Uterus (tissue), 4 donors: Measurements from ENCODE around the gene ETHE1. TPM values are rescaled to one million over a fixed set of nuclear protein-coding genes. Genes with fewer than 3 reads are reported as not detected.

Experiments
- DNase-seq, 2 donors: peaks; one replicate each; pipeline ENCODE4 v3.0.0-alpha.2; 2019 to 2020
- H3K27ac ChIP-seq, 2 donors: fragments of 200-600 bp; sonication (generic); 1 replicate in 1 of 2; 2 replicates in 1 of 2; pipeline ENCODE4 v1.5.1; 2016 to 2018
- H3K27me3 ChIP-seq, 2 donors: fragments of 200-600 bp; sonication (generic); one replicate each; pipeline ENCODE4 v1.5.1; 2018 to 2019; ENCODE audit warnings: control low read depth in 1 of 2
- H3K36me3 ChIP-seq, 2 donors: fragments of 200-600 bp; sonication (generic); one replicate each; pipeline ENCODE4 v1.5.1; 2019; ENCODE audit warnings: control low read depth in 1 of 2
- H3K4me1 ChIP-seq, 2 donors: fragments of 200-600 bp; sonication (generic); one replicate each; pipeline ENCODE4 v1.5.1; 2018 to 2019; ENCODE audit warnings: control low read depth in 1 of 2
- H3K4me3 ChIP-seq, 2 donors: fragments of 200-600 bp; sonication (generic); 1 replicate in 1 of 2; 2 replicates in 1 of 2; pipeline ENCODE4 v1.5.1; 2018 to 2019; ENCODE audit warnings: mild to moderate bottlenecking in 1 of 2
- H3K9me3 ChIP-seq, 2 donors: fragments of 200-600 bp; sonication (generic); one replicate each; pipeline ENCODE4 v1.5.1; 2019; ENCODE audit warnings: control low read depth in 1 of 2
- CTCF ChIP-seq, 4 experiments: fragments of 200-600 bp in 2 of 4; fragments of 450-650 bp in 2 of 4; sonication (generic) in 2 of 4; IDR thresholded peaks; one replicate each; pipeline ENCODE4 v1.5.1; 2016 to 2019; ENCODE audit warnings: antibody characterized with exemption in 4 of 4, mild to moderate bottlenecking in 2 of 4, moderate library complexity in 1 of 4
- POLR2A ChIP-seq, 2 donors: fragments of 450-650 bp; IDR thresholded peaks; one replicate each; pipeline ENCODE4 v1.6.1; 2016; ENCODE audit warnings: antibody characterized with exemption in 2 of 2, mild to moderate bottlenecking in 1 of 2, moderate library complexity in 1 of 2
- intact Hi-C: fragments of 100-400 bp; cut with DNase I; formaldehyde crosslinking; loops from one replicate; pipeline ENCODE4 v1.15.1; 2023; ENCODE audit warnings: low total_unique reads
- total RNA-seq, 4 donors: library from RNA; depleted of rRNA in 3 of 4; stranded (reverse); fragments of >200 nt in 3 of 4; gene quantifications; one replicate each; pipeline versions ENCODE4 v1.1.0 to v1.2.4, GENCODE V29; 2014 to 2023
- donor health status: DM: yes; HTN: yes; CAD: no.

ETHE1 gene
- 10 to 100 TPM in 2 of 4 donors, 1 to 10 TPM in 1, under 1 TPM in 1; 0.77 to 29.0 (median 12.5) TPM for total RNA-seq

GRCh38 chr19:43526884-43527859 lies at the start of gene ETHE1:
Gene ETHE1, minus strand, starts transcription at chr19:43527201. Its CDS starts 24 bp downstream, at chr19:43527177.
- H3K27ac ChIP-seq: peak within 1 kb of the TSS; percentile 82 to 84
- intact Hi-C loops: no loop called here
- DNase-seq: peak; percentile 76 to 83
- H3K4me1 ChIP-seq: no peaks in the 10 kb centered on the region
- peak within 1 kb of the TSS; percentile 68 to 90 for H3K4me3 ChIP-seq
- peak; percentile 23 to 77 for TF ChIP-seq POLR2A (IDR thresholded peaks at IDR 0.05)
- peak in 2 of 4 experiments; percentile 10 to 20 for TF ChIP-seq CTCF (IDR thresholded peaks at IDR 0.05)
- H3K9me3 ChIP-seq: no peaks in the 10 kb centered on the region
- H3K27me3 ChIP-seq: no peaks in the 10 kb centered on the region
- H3K36me3 ChIP-seq: no peaks in the 10 kb centered on the region

- Histone ChIP-seq H3K36me3 (no peaks in the 10 kb centered on the region), H3K4me1 (peaks cover 0 to 8% of the 10 kb centered on the region in 2 donors), H3K27me3 (no peaks in the 10 kb centered on the region), H3K9me3 (no peaks in the 10 kb centered on the region), H3K4me3 (peak overlapping the region; percentile 79 to 95), H3K27ac (peak overlapping the region; percentile 79 to 85)
- intact Hi-C loops: loop anchor here (5.0 kb wide), 1 partner anchor 91 kb away; no protein-coding TSS in a partner anchor
- DNase-seq: no peak
- TF ChIP-seq POLR2A (IDR thresholded peaks at IDR 0.05) (no peak), CTCF (IDR thresholded peaks at IDR 0.05) (no peak)
Measured at GRCh38 chr19:43575955-43576878, 49.2 kb upstream of the ETHE1 start.

GRCh38 chr19:43575156-43575950 lies 48.4 kb upstream of the ETHE1 start, which contains the start of the genes PINLYP and XRCC1:
Gene PINLYP, plus strand, starts transcription at chr19:43575801. Its CDS starts 1,391 bp downstream, at chr19:43577192.
Gene XRCC1, minus strand, starts transcription at chr19:43575527. Its CDS starts 69 bp downstream, at chr19:43575458.
- peak within 1 kb of the TSS; percentile 85 to 89 for H3K27ac ChIP-seq
- H3K4me1 ChIP-seq: peaks cover 0 to 5% of the 10 kb centered on the region in 2 donors
- TF ChIP-seq CTCF (IDR thresholded peaks at IDR 0.05) (no peak), POLR2A (IDR thresholded peaks at IDR 0.05) (peak; percentile 55 to 67)
- intact Hi-C loops: loop anchor here (5.0 kb wide), 1 partner anchor 92 kb away; no protein-coding TSS in a partner anchor
- no peaks in the 10 kb centered on the region for H3K36me3 ChIP-seq
- no peaks in the 10 kb centered on the region for H3K27me3 ChIP-seq
- peak within 1 kb of the TSS; percentile 79 to 95 for H3K4me3 ChIP-seq
- H3K9me3 ChIP-seq: no peaks in the 10 kb centered on the region
- DNase-seq: peak; percentile 97 to 98

GRCh38 chr19:43574424-43575155 lies 47.6 kb upstream of the ETHE1 start:
- intact Hi-C loops: loop anchor here (5.0 kb wide), 1 partner anchor 93 kb away; no protein-coding TSS in a partner anchor
- TF ChIP-seq CTCF (IDR thresholded peaks at IDR 0.05) (no peak), POLR2A (IDR thresholded peaks at IDR 0.05) (no peak)
- H3K4me1 ChIP-seq: peaks cover 0 to 5% of the 10 kb centered on the region in 2 donors

More at GRCh38 chr19:43574424-43575155, 47.6 kb upstream of the ETHE1 start:
- H3K27ac ChIP-seq: peak overlapping the region; percentile 85 to 89
- no peaks in the 10 kb centered on the region for H3K9me3 ChIP-seq
- H3K27me3 ChIP-seq: no peaks in the 10 kb centered on the region
- no peaks in the 10 kb centered on the region for H3K36me3 ChIP-seq
- no peak for DNase-seq
- H3K4me3 ChIP-seq: peak overlapping the region; percentile 79 to 95
